H9 (cell line): Measurements from ENCODE around the gene WFIKKN1. TPM values are rescaled to one million over a fixed set of nuclear protein-coding genes. Genes with fewer than 3 reads are reported as not detected.

Experiments used
- DNase-seq: peaks from one replicate; pipeline ENCODE4 v3.0.0-alpha.2; 2017
- H2AFZ ChIP-seq: one replicate; pipeline ENCODE4 v1.6.1; 2013; ENCODE audit warnings: mild to moderate bottlenecking, low read length, control low read depth, moderate library complexity
- H2AK5ac ChIP-seq: 2 replicates; pipeline ENCODE4 v1.6.1; 2013; ENCODE audit warnings: low read length, control low read depth, mixed read lengths; ENCODE audit not compliant: insufficient read length
- H2BK120ac ChIP-seq: one replicate; pipeline ENCODE4 v1.6.1; 2013; ENCODE audit warnings: low read depth, mild to moderate bottlenecking, low read length, control low read depth, inconsistent platforms; ENCODE audit not compliant: poor library complexity, severe bottlenecking
- H2BK12ac ChIP-seq: 2 replicates; pipeline ENCODE4 v1.6.1; 2013; ENCODE audit warnings: low read length, control low read depth, mixed read lengths, low read depth; ENCODE audit not compliant: insufficient read length
- H2BK15ac ChIP-seq: 2 replicates; pipeline ENCODE4 v1.6.1; 2013; ENCODE audit warnings: low read depth, low read length, control low read depth
- H2BK20ac ChIP-seq: one replicate; pipeline ENCODE4 v1.6.1; 2013; ENCODE audit warnings: low read depth, mild to moderate bottlenecking, low read length, control low read depth, inconsistent platforms; ENCODE audit not compliant: poor library complexity, severe bottlenecking
- H2BK5ac ChIP-seq: 2 replicates; pipeline ENCODE4 v1.6.1; 2013; ENCODE audit warnings: low read length, control low read depth, mixed read lengths; ENCODE audit not compliant: insufficient read length
- H3K14ac ChIP-seq: 2 replicates; pipeline ENCODE4 v1.6.1; 2013; ENCODE audit warnings: low read length, control low read depth; ENCODE audit not compliant: insufficient read depth
- H3K18ac ChIP-seq: 2 replicates; pipeline ENCODE4 v1.6.1; 2013; ENCODE audit warnings: low read depth, mild to moderate bottlenecking, mixed read lengths, low read length, control low read depth; ENCODE audit not compliant: insufficient read length
- H3K23ac ChIP-seq: 2 replicates; pipeline ENCODE4 v1.6.1; 2013; ENCODE audit warnings: low read length, control low read depth, mixed read lengths, low read depth; ENCODE audit not compliant: insufficient read length
- H3K23me2 ChIP-seq: 2 replicates; pipeline ENCODE4 v1.6.1; 2013; ENCODE audit warnings: low read depth, mild to moderate bottlenecking, mixed read lengths, low read length, control low read depth; ENCODE audit not compliant: insufficient read length, poor library complexity, severe bottlenecking
- H3K27ac ChIP-seq: 2 replicates; pipeline ENCODE4 v1.5.1; 2013; ENCODE audit warnings: low read length, control low read depth, mixed read lengths, low read depth; ENCODE audit not compliant: insufficient read length
- H3K27me3 ChIP-seq: 2 replicates; pipeline ENCODE4 v1.6.1; 2013; ENCODE audit warnings: low read length, control low read depth, inconsistent platforms; ENCODE audit not compliant: insufficient read depth
- H3K4ac ChIP-seq: 2 replicates; pipeline ENCODE4 v1.6.1; 2013; ENCODE audit warnings: low read depth, mild to moderate bottlenecking, control low read depth, inconsistent platforms, low read length, moderate library complexity
- H3K4me1 ChIP-seq: 2 replicates; pipeline ENCODE4 v1.6.1; 2013; ENCODE audit warnings: low read length, control low read depth, inconsistent platforms; ENCODE audit not compliant: insufficient read depth
- H3K4me2 ChIP-seq: 2 replicates; pipeline ENCODE4 v1.6.1; 2013; ENCODE audit warnings: low read length, control low read depth, mixed read lengths; ENCODE audit not compliant: insufficient read length, insufficient read depth
- H3K56ac ChIP-seq: 2 replicates; pipeline ENCODE4 v1.6.1; 2013; ENCODE audit warnings: low read depth, mild to moderate bottlenecking, mixed read lengths, low read length, control low read depth; ENCODE audit not compliant: insufficient read length
- H3K79me1 ChIP-seq: 2 replicates; pipeline ENCODE4 v1.6.1; 2013; ENCODE audit warnings: low read depth, mild to moderate bottlenecking, moderate library complexity, low read length, control low read depth, inconsistent platforms; ENCODE audit not compliant: insufficient read depth, poor library complexity, severe bottlenecking
- H3K79me2 ChIP-seq: 2 replicates; pipeline ENCODE4 v1.6.1; 2013; ENCODE audit warnings: low read length, control low read depth, inconsistent platforms; ENCODE audit not compliant: insufficient read depth
- H3K9ac ChIP-seq: 2 replicates; pipeline ENCODE4 v1.6.1; 2013; ENCODE audit warnings: low read length, control low read depth, mixed read lengths; ENCODE audit not compliant: insufficient read length; ENCODE audit errors: extremely low read depth
- H3K9me3 ChIP-seq: one replicate; pipeline ENCODE4 v1.6.1; 2013; ENCODE audit warnings: low read depth, low read length, inconsistent platforms; ENCODE audit not compliant: control insufficient read depth
- H3T11ph ChIP-seq: one replicate; pipeline ENCODE4 v1.6.1; 2013; ENCODE audit warnings: mild to moderate bottlenecking, low read length, control low read depth, inconsistent platforms
- H4K20me1 ChIP-seq: one replicate; pipeline ENCODE4 v1.6.1; 2013; ENCODE audit not compliant: control insufficient read depth, insufficient read length, insufficient read depth
- H4K5ac ChIP-seq: 2 replicates; pipeline ENCODE4 v1.6.1; 2013; ENCODE audit warnings: low read depth, mild to moderate bottlenecking, mixed read lengths, low read length, control low read depth; ENCODE audit not compliant: insufficient read length
- H4K8ac ChIP-seq: replicated peaks from 2 replicates; pipeline ENCODE4 v1.6.1; 2013; ENCODE audit warnings: low read length, control low read depth, mixed read lengths, low read depth; ENCODE audit not compliant: insufficient read length
- H4K91ac ChIP-seq: 2 replicates; pipeline ENCODE4 v1.6.1; 2013; ENCODE audit warnings: low read depth, mild to moderate bottlenecking, moderate library complexity, mixed read lengths, low read length, control low read depth; ENCODE audit not compliant: insufficient read length
- H3K27ac Mint-ChIP-seq, 3 experiments: 2 replicates in 2 of 3; 3 replicates in 1 of 3; pipeline ENCODE4 v1.8.0; 2020 to 2021; ENCODE audit warnings: mixed read lengths in 3 of 3, mild to moderate bottlenecking in 1 of 3, moderate library complexity in 1 of 3
- H3K27me3 Mint-ChIP-seq: 2 replicates; pipeline ENCODE4 v1.8.0; 2021; ENCODE audit warnings: low read depth, mild to moderate bottlenecking, moderate library complexity, mixed read lengths
- H3K36me3 Mint-ChIP-seq, 3 experiments: 2 replicates in 2 of 3; 3 replicates in 1 of 3; pipeline ENCODE4 v1.8.0; 2020 to 2021; ENCODE audit warnings: low read depth in 3 of 3, mixed read lengths in 3 of 3; ENCODE audit not compliant: insufficient read depth in 1 of 3
- H3K4me1 Mint-ChIP-seq, 2 experiments: 2 replicates each; pipeline ENCODE4 v1.8.0; 2020; ENCODE audit warnings: mixed read lengths in 2 of 2
- H3K4me3 Mint-ChIP-seq, 2 experiments: 2 replicates in 1 of 2; 3 replicates in 1 of 2; pipeline ENCODE4 v1.8.0; 2020 to 2021; ENCODE audit warnings: mild to moderate bottlenecking in 2 of 2, mixed read lengths in 2 of 2, moderate library complexity in 1 of 2
- H3K9me3 Mint-ChIP-seq, 2 experiments: 2 replicates in 1 of 2; 3 replicates in 1 of 2; pipeline ENCODE4 v1.8.0; 2020; ENCODE audit warnings: mild to moderate bottlenecking in 2 of 2, mixed read lengths in 2 of 2, moderate library complexity in 1 of 2
- CTCF ChIP-seq: fragments of 200-600 bp; sonication (generic); conservative IDR thresholded peaks from 3 replicates; pipeline ENCODE4 v1.8.0; 2021; ENCODE audit warnings: antibody characterized with exemption, mild to moderate bottlenecking
- WGBS: extraction: QIAGEN DNeasy Blood & Tissue Kit; methylation state at CpG from one replicate; pipeline ENCODE4 v1.1.7; 2013; ENCODE audit warnings: missing lambda C conversion rate, low lambda C conversion rate, mixed read lengths; ENCODE audit not compliant: insufficient read length; ENCODE audit errors: extremely low coverage; 5-methylcytosine and 5-hydroxymethylcytosine counted together
- total RNA-seq: library from RNA; stranded (reverse); gene quantifications from 2 replicates; pipeline ENCODE4 v1.2.1, GENCODE V29; 2021

The WFIKKN1 gene
- total RNA-seq, 1 experiment from 2014 or later: 8.3 TPM

- Histone ChIP-seq H2BK120ac (no peak overlapping the region), H3K27me3 (no peaks in the 10 kb centered on the region), H2BK20ac (no peak overlapping the region), H4K20me1 (no peaks in the 10 kb centered on the region), H4K5ac (no peak overlapping the region), H3K4me1 (no peaks in the 10 kb centered on the region), H3K23me2 (no peaks in the 10 kb centered on the region), H3K9me3 (no peaks in the 10 kb centered on the region), H3T11ph (no peak overlapping the region), H2AK5ac (no peak overlapping the region), H3K79me2 (no peaks in the 10 kb centered on the region), H2BK5ac (no peak overlapping the region), H4K91ac (no peak overlapping the region), H3K27ac (no peak overlapping the region), H2AFZ (no peak overlapping the region), H3K4ac (no peak overlapping the region), H3K9ac (no peak overlapping the region), H2BK15ac (no peak overlapping the region), H3K14ac (no peak overlapping the region), H3K79me1 (peaks cover 2% of the 10 kb centered on the region), H3K23ac (no peak overlapping the region), H4K8ac (no peak overlapping the region), H3K18ac (no peak overlapping the region), H3K56ac (no peak overlapping the region), H3K4me2 (no peak overlapping the region), H2BK12ac (no peak overlapping the region)
- TF ChIP-seq CTCF: no peak
- H3K4me1 Mint-ChIP-seq: peaks cover 11 to 13% of the 10 kb centered on the region in 2 experiments
- H3K27ac Mint-ChIP-seq: peak overlapping the region in 1 of 3 experiments; percentile 52; a peak in 2 of 7 replicates
- peaks cover 7% of the 10 kb centered on the region for H3K27me3 Mint-ChIP-seq
- H3K36me3 Mint-ChIP-seq: peaks cover 14 to 21% (median 19%) of the 10 kb centered on the region in 3 experiments
- no peak for DNase-seq
- no peak overlapping the region for H3K4me3 Mint-ChIP-seq
- peaks cover 9 to 10% of the 10 kb centered on the region in 2 experiments for H3K9me3 Mint-ChIP-seq
- no CpG with 5 or more reads among the region's 14 CpGs for WGBS
Observed at GRCh38 chr16:609984-610383, 20.8 kb upstream of the WFIKKN1 start.
